ENCODE data around the gene CNGB1.
"Not testable (repeated sequence)": the region's sequence is repeated elsewhere in the genome, so short reads cannot be mapped to it uniquely, and the experiment has no call there.

- TF ChIP-seq CTCF, EZH2, EZH2phosphoT487 (IDR thresholded peaks at IDR 0.05): not testable (repeated sequence)
Measured at GRCh38 chr16:57943381-57943780, 27.5 kb downstream of the CNGB1 start.
